Measurements from ENCODE around the gene IL22. TPM values are rescaled to one million over a fixed set of nuclear protein-coding genes. Genes with fewer than 3 reads are reported as not detected.

IL22 gene, protein sequence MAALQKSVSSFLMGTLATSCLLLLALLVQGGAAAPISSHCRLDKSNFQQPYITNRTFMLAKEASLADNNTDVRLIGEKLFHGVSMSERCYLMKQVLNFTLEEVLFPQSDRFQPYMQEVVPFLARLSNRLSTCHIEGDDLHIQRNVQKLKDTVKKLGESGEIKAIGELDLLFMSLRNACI
- total RNA-seq: not detected

DNA sequence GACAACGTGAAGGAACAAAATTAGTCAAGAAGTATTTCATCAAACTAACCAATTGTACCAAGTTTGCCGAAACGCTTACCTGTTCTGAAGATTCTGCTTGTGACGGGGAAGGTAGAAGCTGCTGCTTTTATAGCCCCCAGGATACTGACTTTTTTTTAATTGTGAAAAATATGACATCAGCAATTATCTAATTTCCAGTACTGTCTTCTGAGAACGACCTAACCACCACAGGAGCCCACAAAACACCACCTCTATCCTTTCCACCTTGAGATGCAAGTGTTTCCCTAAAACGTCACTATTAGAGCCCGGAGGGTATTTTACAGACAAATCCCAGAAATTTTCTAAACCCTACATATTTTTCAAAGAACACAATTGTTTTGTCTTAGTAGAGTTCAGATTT is at the start of gene IL22:
Gene IL22, minus strand, starts transcription at position 101 of the 400 bp plus-strand sequence. CDS start 156 bp downstream, outside the sequence.
- Histone ChIP-seq H3K4me3 (no peak within 1 kb of the TSS), H3K9me3 (no peaks in the 10 kb centered on the region), H3K4me1 (replicated peaks) (no peaks in the 10 kb centered on the region), H3K36me3 (no peaks in the 10 kb centered on the region), H3K27ac (no peak within 1 kb of the TSS), H3K27me3 (replicated peaks; ENCODE audit: insufficient read depth) (no peaks in the 10 kb centered on the region)
- TF ChIP-seq POLR2AphosphoS5 (IDR thresholded peaks at IDR 0.05): no peak
- TF ChIP-seq POLR2A (IDR thresholded peaks at IDR 0.05): no peak
- TF ChIP-seq, protein P1, sequence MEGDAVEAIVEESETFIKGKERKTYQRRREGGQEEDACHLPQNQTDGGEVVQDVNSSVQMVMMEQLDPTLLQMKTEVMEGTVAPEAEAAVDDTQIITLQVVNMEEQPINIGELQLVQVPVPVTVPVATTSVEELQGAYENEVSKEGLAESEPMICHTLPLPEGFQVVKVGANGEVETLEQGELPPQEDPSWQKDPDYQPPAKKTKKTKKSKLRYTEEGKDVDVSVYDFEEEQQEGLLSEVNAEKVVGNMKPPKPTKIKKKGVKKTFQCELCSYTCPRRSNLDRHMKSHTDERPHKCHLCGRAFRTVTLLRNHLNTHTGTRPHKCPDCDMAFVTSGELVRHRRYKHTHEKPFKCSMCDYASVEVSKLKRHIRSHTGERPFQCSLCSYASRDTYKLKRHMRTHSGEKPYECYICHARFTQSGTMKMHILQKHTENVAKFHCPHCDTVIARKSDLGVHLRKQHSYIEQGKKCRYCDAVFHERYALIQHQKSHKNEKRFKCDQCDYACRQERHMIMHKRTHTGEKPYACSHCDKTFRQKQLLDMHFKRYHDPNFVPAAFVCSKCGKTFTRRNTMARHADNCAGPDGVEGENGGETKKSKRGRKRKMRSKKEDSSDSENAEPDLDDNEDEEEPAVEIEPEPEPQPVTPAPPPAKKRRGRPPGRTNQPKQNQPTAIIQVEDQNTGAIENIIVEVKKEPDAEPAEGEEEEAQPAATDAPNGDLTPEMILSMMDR (IDR thresholded peaks at IDR 0.05): no peak
- intact Hi-C loops (cut with DNase I): no loop called here
- WGBS: 92% methylated on average over 7 of the region's 7 CpGs
- no peak for DNase-seq (ENCODE audit: low spot score)

DNA sequence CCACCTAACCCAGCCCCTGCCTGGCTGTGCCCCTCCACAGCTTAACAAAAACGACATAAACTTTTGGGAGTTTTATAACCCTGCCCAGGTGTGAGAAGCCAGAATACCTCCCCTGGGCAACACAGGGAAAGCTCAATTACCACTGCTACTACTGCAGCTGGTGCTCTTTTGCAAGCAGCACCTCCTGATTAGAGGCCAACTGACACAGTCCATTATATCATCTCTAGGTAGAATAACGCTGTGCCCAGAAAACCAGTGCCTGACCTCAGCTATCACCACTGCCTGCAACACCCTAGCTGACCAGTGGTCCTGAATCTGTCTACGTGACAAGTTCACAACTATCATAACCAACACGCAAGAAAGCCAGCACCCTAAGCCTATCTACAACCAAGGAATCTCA is 44.5 kb upstream of the IL22 start:
- Histone ChIP-seq H3K9me3 (no peaks in the 10 kb centered on the region), H3K36me3 (no peaks in the 10 kb centered on the region), H3K27me3 (replicated peaks; ENCODE audit: insufficient read depth) (no peaks in the 10 kb centered on the region), H3K4me1 (replicated peaks) (no peaks in the 10 kb centered on the region), H3K4me3 (no peak overlapping the region), H3K27ac (no peak overlapping the region)
- TF ChIP-seq POLR2AphosphoS5 (IDR thresholded peaks at IDR 0.05) (no peak), POLR2A (IDR thresholded peaks at IDR 0.05) (no peak)
- TF ChIP-seq, protein P1 (IDR thresholded peaks at IDR 0.05): no peak
- intact Hi-C loops (cut with DNase I): no loop called here
- 78% methylated on average over 4 of the region's 4 CpGs for WGBS
- DNase-seq (ENCODE audit: low spot score): no peak

DNA sequence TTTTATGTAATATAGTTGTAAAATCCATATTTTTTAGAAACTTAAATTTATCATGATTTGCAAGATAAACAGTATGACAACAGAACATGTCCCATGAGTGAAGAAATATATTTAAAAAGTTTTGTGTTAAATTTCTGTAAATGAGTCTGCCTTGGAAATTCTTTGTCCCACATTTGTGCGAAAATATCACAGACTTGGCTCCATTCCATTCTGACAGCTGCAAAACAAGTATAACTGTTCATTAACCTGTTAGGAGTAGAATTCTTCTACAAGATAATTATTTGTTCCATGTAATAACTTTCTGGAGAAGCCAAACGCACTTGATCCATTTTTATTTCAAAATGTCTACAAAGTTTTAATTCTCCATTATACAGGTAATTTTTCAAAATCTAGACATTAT is 40.8 kb upstream of the IL22 start:
- Histone ChIP-seq H3K27ac (no peak overlapping the region), H3K4me3 (no peak overlapping the region), H3K9me3 (no peaks in the 10 kb centered on the region), H3K36me3 (no peaks in the 10 kb centered on the region), H3K4me1 (replicated peaks) (no peaks in the 10 kb centered on the region), H3K27me3 (replicated peaks; ENCODE audit: insufficient read depth) (no peaks in the 10 kb centered on the region)
- no peak for DNase-seq (ENCODE audit: low spot score)
- WGBS: 36% methylated on average over 2 of the region's 2 CpGs
- intact Hi-C loops (cut with DNase I): no loop called here
- TF ChIP-seq, protein P1 (IDR thresholded peaks at IDR 0.05): no peak

DNA sequence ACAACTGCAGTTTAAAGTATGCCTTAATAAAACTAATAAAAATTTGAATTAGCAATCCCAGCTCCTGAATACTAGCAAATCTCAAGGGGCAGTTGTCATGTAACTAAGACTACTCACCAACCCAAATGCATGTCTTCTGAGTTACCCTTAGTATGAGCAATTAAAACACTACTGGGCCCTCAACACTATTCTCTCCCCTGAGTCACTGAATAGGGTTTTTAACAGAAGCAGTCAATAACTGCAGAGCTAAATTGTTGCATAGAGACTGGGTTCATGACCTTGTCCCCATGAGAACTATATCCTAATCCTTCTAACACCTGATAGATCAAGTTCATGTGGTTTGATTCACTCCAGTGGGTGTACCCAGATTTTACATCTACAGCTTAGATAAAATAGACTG is 39.9 kb upstream of the IL22 start:
- Histone ChIP-seq H3K27me3 (replicated peaks; ENCODE audit: insufficient read depth) (no peaks in the 10 kb centered on the region), H3K4me1 (replicated peaks) (no peaks in the 10 kb centered on the region), H3K9me3 (no peaks in the 10 kb centered on the region), H3K4me3 (no peak overlapping the region), H3K27ac (no peak overlapping the region), H3K36me3 (no peaks in the 10 kb centered on the region)
- TF ChIP-seq POLR2AphosphoS5 (IDR thresholded peaks at IDR 0.05) (no peak), POLR2A (IDR thresholded peaks at IDR 0.05) (no peak)
- TF ChIP-seq, protein P1 (IDR thresholded peaks at IDR 0.05): no peak
- intact Hi-C loops (cut with DNase I): no loop called here
- DNase-seq (ENCODE audit: low spot score): no peak

DNA sequence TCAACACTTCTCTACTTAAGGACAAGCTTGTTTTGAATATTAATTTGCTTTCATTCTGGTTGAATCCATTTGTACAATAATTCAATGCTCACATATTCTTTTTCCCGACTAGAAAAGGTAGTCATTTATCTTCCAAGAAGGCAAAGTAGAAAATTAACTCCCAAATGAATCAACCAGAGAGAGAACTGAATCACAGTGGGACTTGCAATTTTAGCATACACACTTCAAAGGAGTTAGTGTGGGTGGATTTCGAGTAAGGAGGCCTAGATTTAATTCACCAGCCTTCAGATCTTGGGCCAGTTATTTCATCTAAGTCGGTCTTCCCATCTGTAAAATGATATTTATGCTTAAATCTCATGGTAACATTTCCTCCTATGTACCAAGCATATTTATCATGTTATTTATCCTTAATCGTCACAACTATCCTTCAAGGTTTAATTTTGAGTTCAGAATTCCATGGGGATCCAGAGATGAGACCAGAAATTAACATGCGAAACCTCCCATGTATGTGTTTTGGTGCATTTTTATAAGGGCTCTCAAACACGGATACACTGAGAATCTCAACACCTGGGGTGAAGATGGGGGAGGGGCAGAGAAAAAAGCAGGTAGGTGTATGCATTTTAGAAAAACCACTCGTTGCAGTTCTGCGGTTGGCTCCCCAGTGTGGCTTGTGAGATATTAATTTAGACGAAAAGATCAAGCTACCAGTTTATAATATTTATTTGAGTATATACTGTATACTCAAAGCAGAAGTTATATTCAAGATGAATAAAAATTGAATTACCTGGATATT is 38.9 kb upstream of the IL22 start:
- no peaks in the 10 kb centered on the region for H3K27me3 ChIP-seq (replicated peaks; ENCODE audit: insufficient read depth)
- intact Hi-C loops (cut with DNase I): no loop called here

More for the DNA sequence above, 38.9 kb upstream of the IL22 start:
- WGBS: 85% methylated on average over 9 of the region's 9 CpGs
- H3K4me3 ChIP-seq: no peak overlapping the region
- no peaks in the 10 kb centered on the region for H3K36me3 ChIP-seq
- no peak for TF ChIP-seq POLR2A (IDR thresholded peaks at IDR 0.05)
- TF ChIP-seq POLR2AphosphoS5 (IDR thresholded peaks at IDR 0.05): no peak
- TF ChIP-seq, protein P1 (IDR thresholded peaks at IDR 0.05): no peak
- no peaks in the 10 kb centered on the region for H3K9me3 ChIP-seq
- no peak overlapping the region for H3K27ac ChIP-seq
- no peaks in the 10 kb centered on the region for H3K4me1 ChIP-seq (replicated peaks)
- DNase-seq (ENCODE audit: low spot score): no peak

Data from prostate gland (tissue), 2 donors.